Activated naive CD8-positive, alpha-beta T cell treated with anti-CD3 and anti-CD28 coated beads, Interleukin-2, amount 50 U/mL, for 16 hours (primary cell): ENCODE data around the gene MRTFA.

Source experiments
- DNase-seq: peaks from one replicate; pipeline ENCODE4 v3.0.0-alpha.2; 2020; ENCODE audit warnings: low read depth, low spot score

MRTFA gene

DNA sequence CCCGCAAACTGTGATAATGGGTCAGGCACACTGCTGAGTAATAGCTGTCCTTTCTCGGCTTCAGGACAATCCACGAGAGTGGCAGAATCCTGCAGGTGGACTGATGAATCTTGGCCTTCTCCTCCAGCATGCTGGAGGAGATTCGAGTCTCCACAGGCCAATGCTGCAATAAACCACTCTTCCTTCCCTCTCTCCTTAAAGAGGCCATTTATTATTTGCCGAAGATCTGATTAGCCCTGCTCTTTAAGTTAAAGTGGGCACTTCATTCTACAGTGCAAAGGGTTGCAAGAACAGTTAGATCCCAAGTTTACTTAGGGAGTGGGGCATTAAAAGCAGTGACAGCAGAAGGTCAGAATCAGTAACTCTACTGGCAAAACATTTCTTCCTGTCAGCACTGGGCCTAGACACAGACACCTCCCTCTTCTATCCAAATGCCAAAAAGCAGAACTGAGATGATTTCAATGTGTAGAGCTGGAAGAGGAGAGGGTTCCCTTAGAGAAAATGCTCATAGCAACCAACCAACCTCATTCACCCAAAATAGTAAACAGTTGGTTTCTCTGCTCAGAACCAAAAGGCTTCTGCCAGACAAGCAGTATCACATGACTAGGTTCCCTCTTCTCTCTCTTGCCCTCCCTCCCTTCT is 144.4 kb downstream of the MRTFA start:
- DNase-seq = no peak

- no peak for DNase-seq
These were observed 148.8 kb downstream of the MRTFA start for GRCh38 chr22:40487663-40488249.

DNA sequence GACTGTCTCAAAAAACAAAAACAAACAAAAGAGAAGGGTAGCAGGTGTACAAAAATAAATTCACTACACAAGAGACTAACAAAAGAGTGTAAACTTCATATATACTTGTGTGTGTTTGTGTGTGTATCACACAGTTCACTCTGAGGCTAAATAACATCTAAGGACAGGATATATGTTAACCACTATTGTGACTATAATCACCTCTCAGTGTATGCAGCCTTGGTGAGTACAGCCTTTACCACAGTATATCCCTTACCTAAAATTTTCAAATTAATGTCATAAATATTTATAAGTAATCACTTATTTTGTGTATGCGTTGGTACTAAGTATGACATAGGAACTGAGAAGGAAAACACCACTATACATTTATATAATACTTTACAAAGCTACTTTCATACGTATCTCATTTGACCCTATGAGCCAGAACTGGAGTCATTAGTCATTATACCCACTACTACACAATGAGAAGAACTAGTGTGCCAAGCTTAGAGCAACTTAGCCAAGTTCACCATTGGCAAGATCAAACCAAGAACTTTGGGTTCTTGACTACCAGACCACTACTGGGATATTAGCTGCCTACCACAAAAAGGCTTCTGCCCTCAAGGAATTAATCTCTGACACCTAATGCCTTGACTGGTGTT is 149.4 kb downstream of the MRTFA start:
- DNase-seq = no peak

- no peak for DNase-seq
These were observed 150.5 kb downstream of the MRTFA start for GRCh38 chr22:40485813-40486667.

DNA sequence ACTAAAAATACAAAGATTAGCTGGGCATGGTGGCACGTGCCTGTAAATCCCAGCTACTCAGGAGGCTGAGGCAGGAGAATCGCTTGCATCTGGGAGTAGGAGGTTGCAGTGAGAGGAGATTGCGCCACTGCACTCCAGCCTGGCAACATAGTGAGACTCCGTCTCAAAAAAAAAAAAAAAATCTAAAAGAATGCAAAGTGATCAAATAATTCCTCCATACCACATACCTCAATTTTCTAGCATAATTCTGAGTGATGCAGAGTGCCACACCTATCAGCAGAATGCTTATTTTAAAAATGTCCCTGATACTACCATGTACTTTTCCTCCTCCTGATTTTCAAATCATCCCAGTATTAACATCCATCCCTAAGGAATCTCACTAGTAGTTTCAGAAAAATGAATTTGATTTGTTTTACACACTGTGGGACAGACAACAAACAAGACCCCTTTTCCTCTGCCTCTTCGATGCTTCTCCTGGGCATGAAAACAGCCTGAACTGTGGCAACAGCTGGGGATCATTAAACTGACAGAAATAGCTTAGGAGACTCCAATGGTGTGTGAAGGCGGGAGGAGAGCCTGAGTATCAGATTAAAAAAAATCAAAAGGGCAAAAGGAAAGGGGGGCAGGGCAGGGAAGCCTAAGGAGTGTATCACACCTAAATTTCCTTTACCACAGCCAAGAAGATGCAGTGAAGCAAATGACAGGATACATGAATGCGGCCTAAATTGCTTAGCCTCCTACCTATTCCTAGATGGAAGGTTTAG is 151.4 kb downstream of the MRTFA start:
- DNase-seq = no peak

DNA sequence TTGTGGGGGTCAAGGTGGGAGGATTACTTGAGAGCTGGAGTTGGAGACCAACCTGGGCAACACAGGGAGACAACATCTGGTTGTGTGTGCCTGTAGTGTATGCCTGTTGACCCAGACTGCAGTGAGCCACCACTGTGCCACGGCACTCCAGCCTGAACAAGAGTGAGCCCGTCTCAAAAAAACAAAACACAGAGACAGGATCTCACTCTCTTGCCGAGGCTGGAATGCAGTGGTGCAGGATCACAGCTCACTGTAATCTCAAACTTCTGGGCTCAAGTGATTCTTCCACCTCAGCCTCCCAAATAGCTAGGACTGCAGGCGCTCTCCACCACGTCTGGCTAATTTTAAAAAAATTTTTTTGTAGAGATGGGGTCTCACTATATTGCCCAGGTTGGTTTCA is 153.6 kb downstream of the MRTFA start:
- no peak for DNase-seq

DNA sequence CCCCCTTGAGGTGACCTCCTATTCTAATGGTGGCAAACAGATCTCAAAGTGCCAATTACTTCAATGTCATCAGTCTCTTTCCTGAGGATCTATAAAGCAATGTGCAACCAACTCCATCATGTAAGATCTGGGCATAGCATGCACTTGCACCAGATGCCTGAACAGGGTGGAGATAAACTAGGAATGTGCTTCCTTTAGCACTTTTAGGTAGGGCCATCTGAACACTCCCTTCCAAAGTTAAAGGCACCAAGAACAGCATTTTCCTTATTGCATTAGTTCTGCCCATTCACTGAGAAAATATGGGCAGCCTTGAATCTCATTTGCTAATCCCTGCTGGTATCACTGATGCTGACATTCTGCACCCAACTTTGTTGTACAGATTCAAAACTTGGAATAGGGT is 154.1 kb downstream of the MRTFA start:
- no peak for DNase-seq

DNA sequence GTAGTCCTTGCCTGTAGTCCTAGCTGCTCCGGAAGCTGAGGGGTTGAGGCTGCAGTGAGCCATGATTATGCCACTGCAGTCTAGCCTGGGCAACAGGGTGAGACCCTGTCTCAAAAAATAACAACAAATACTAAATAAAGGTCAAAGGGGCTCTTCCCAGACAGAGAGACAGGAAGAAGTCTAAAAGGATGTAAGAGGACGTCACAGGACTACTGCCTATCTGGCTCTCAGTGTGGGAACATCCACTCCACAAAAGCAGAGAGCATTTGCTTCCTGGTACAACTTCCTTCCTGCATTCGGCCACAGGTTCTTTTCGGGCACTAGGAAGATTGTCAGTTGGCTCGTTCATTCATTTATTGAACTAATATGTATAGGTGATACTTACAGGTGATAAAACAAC is 155.5 kb downstream of the MRTFA start:
- no peak for DNase-seq

GRCh38 chr22:40479887-40480538 is 156.5 kb downstream of the MRTFA start:
- DNase-seq = no peak

- DNase-seq = no peak
These were observed 157.3 kb downstream of the MRTFA start for GRCh38 chr22:40479126-40479800.

GRCh38 chr22:40478338-40479125 is 158.0 kb downstream of the MRTFA start:
- DNase-seq = no peak

DNA sequence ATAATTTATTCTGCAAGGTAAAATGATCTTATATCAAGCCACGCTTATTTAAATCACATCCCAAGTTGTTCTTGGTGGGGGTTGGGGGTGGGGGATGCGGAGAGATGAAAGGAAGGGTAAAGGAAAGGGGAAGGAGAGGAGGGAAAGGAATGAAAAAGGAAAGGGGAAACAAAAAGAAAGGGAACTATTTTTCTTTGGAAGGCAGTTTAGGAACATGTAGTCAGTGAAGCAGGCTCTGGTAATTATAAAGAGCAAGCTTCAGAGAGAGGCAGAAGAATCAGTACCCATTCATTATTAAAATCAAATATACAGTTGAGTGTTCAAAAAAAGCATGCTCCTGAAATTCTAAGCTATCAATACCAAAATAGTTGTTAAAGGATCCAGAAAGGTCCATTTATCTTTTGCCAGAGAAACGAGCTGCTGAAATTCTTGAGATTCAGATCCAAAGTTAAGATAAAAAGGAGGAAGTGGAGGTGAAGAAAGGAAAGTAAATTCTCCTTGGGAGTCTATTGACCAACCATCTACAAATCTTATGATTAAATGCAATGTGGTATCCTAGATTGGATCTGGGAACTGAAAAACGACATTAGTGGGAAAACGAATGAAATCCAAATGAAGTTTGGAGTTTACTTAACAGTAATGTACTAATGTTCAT is 158.7 kb downstream of the MRTFA start:
- no peak for DNase-seq

DNA sequence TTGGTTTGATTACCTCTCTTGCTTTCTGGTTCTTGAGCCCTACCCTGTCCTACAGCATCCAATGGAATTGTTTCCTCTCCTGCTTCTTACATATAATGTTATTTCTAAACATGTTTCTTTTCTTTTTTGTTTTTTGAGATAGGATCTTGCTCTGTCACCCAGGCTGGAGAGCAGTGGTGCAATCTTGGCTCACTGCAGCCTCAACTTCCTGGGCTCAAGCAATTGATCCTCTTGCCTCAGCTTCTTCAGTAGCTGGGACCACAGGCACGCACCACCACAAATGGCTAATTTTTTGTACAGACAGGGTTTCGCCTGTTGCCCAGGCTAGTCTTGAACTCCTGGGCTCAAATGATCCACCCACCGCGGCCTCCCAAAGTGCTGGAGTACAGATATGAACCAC is 160.2 kb downstream of the MRTFA start:
- no peak for DNase-seq

DNA sequence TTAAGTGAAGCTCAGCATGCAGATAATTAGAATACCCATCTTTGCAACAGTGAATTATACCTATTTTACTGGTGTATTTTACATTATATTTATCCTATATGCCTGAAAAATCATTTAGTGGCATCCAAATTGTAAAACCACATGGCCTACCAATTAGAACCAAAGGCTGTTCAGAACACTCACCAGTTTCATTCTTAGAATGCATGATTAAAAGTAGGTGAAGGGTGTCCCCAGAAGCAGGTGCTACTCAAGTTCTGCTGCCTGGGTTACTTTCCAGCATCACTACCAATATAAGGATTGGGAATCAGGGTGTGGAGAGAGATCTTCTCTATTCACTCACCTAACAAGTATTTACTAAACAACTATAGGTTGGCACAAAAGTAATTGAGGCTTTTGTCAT is 162.8 kb downstream of the MRTFA start:
- DNase-seq = no peak

DNA sequence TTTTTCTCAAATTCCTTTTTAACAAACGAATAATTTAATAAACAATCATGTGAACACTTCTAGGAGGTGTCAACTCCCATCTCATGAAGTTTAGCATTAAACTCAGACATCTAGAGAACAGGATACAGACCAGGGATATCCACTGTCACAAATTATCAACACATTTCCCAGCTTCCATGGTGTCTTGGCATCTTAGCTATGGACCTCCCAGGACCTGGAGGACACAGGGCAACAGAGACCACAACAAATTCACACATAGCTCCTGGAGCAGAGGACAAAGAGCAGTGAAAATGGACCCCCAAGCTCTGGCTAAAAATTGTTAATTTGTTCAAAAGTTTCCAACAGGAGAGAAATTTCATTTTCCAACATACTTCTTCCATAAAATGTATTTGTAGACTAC is 163.9 kb downstream of the MRTFA start:
- no peak for DNase-seq

DNA sequence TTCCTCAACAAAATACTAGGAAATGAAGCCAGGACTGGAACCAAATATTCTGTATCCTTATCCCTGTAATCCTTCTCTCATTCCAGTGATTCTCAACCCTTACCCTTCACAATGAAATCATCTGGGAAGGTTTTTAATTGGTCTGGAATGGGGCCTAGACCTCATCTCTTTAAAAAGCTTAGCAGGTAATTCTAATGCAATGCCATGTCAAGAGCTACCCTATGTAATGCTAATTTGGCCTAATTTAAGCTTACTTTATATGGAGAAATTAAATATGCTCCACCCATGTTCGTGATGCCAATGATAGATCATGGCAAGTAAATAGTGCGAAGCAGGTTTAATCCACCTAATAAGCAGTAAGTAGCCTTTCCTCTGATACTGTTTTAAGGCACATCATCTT is 164.5 kb downstream of the MRTFA start:
- DNase-seq = no peak

DNA sequence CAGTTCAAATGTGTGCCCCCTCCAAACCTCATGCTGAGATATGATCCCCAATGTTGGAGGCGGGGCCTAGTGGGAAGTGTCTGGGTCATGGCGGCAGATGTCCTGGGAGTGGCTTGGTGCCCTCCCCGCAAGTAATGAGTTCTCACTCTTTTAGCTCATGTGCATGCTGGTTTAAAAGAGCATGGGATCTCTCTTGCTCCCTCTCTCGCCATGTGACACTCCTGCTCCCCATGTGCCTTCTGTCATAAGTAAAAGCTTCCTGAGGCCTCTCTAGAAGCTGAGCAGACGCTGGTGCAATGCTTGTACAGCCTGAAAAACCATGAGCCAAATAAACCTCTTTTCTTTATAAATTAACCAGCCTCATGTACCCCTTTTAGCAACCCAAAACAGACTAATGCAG is 167.3 kb downstream of the MRTFA start:
- DNase-seq = no peak

- DNase-seq = no peak
These were observed 167.9 kb downstream of the MRTFA start for GRCh38 chr22:40468616-40469015.

DNA sequence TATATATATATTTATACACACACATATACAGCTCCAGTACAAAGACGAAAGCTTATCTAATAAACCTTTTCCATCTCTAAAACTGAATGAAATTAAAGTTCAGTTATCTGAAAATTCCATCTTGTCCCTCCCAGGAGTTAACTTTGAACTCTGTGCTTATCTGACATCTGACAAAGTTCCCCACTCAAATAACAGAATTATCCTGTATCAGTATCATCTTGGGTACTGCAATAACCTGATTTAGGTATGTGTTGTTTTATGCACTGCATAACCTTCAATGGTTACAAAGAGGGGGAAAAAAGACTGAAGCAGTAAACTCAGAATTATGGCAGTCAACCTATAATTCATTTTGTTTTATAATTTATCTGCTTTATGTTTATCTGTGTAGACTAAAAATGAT is 169.5 kb downstream of the MRTFA start:
- no peak for DNase-seq
